OCI-LY1 (cell line): ENCODE measurements around the gene AGBL1.

Experiments
- H2AFZ ChIP-seq: fragments of 200-600 bp; sonication (generic), shearing (Covaris generic); 2 replicates; pipeline ENCODE4 v1.6.0; 2014; ENCODE audit warnings: antibody characterized with exemption, mild to moderate bottlenecking, low read length
- H3F3A ChIP-seq: fragments of 200-600 bp; sonication (generic), shearing (Covaris generic); 2 replicates; pipeline ENCODE4 v1.6.0; 2014; ENCODE audit warnings: mild to moderate bottlenecking, antibody characterized with exemption, low read length, moderate library complexity; ENCODE audit not compliant: insufficient read depth
- H3K27ac ChIP-seq: fragments of 200-600 bp; sonication (generic); 2 replicates; pipeline ENCODE4 v1.5.1; 2014; ENCODE audit warnings: low read length, mixed run types, mild to moderate bottlenecking, low read depth; ENCODE audit not compliant: poor library complexity, severe bottlenecking
- H3K27me3 ChIP-seq: fragments of 200-600 bp; sonication (generic); 2 replicates; pipeline ENCODE4 v1.6.0; 2014; ENCODE audit warnings: antibody characterized with exemption, mild to moderate bottlenecking, low read length, moderate library complexity; ENCODE audit not compliant: insufficient read depth
- H3K36me3 ChIP-seq: fragments of 200-600 bp; sonication (generic); 2 replicates; pipeline ENCODE4 v1.6.1; 2014; ENCODE audit warnings: mild to moderate bottlenecking, antibody characterized with exemption, low read length, moderate library complexity, mixed read lengths; ENCODE audit not compliant: insufficient read depth
- H3K4me1 ChIP-seq: fragments of 200-600 bp; sonication (generic); 2 replicates; pipeline ENCODE4 v1.5.1; 2014; ENCODE audit warnings: mild to moderate bottlenecking, low read length, moderate library complexity; ENCODE audit not compliant: insufficient read depth, severe bottlenecking
- H3K4me2 ChIP-seq: fragments of 200-600 bp; sonication (generic), shearing (Covaris generic); 2 replicates; pipeline ENCODE4 v1.6.1; 2014; ENCODE audit warnings: low read length
- H3K4me3 ChIP-seq: fragments of 200-600 bp; sonication (generic); 2 replicates; pipeline ENCODE4 v1.5.1; 2014; ENCODE audit warnings: low read length, low read depth, mild to moderate bottlenecking, mixed read lengths; ENCODE audit not compliant: poor library complexity, severe bottlenecking
- H3K79me2 ChIP-seq: fragments of 200-600 bp; shearing (Covaris generic); 2 replicates; pipeline ENCODE4 v1.6.1; 2016; ENCODE audit warnings: mixed run types, low read length, mixed read lengths; ENCODE audit not compliant: insufficient read depth
- H3K9ac ChIP-seq: fragments of 200-600 bp; sonication (generic), shearing (Covaris generic); 2 replicates; pipeline ENCODE4 v1.6.1; 2014; ENCODE audit warnings: mild to moderate bottlenecking, low read length, mixed read lengths
- H3K9me2 ChIP-seq: fragments of 200-600 bp; sonication (generic), shearing (Covaris generic); 2 replicates; pipeline ENCODE4 v1.6.1; 2014; ENCODE audit warnings: low read depth, mild to moderate bottlenecking, low read length, mixed read lengths
- H3K9me3 ChIP-seq: fragments of 200-600 bp; shearing (Covaris generic); 2 replicates; pipeline ENCODE4 v1.6.1; 2014; ENCODE audit warnings: low read length, mixed read lengths
- H4K20me1 ChIP-seq: fragments of 200-600 bp; sonication (generic), shearing (Covaris generic); 2 replicates; pipeline ENCODE4 v1.6.0; 2016; ENCODE audit warnings: mild to moderate bottlenecking, low read length; ENCODE audit not compliant: insufficient read depth
- EZH2 ChIP-seq: fragments of 200-600 bp; sonication (generic), shearing (Covaris generic); IDR thresholded peaks from 2 replicates; pipeline ENCODE4 v1.8.0; 2017; ENCODE audit warnings: borderline replicate concordance, mixed run types, mild to moderate bottlenecking, antibody characterized with exemption, low read length, moderate library complexity, mixed read lengths
- TF ChIP-seq, protein P1 (sequence below): fragments of 200-600 bp; sonication (generic), shearing (Covaris generic); IDR thresholded peaks from 2 replicates; pipeline ENCODE4 v1.5.1; 2017; ENCODE audit warnings: mild to moderate bottlenecking, antibody characterized with exemption, low read length, moderate library complexity, mixed read lengths

Gene AGBL1

DNA sequence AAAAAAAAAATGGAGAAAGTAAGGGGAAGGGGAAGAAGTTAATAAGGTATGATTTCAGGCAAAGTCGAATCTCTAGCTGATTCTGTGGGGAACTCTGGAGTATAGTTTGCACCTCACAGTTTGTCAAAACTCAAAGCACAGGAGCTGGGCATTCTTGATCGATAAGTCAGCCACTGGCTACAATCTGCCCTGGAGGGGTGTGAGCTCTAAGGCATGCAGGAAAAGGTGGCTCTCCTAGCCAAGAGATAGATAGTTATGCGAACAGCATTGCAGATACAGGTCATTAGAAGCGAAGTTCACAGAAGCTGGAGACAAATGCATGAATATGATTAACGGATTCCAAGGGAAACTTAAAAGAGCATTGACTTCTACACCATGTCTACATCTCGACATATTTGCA, 952.6 kb downstream of the AGBL1 start:
- Histone ChIP-seq H3K9ac (no peak overlapping the region), H3K4me3 (no peak overlapping the region), H4K20me1 (no peaks in the 10 kb centered on the region), H3K9me3 (no peaks in the 10 kb centered on the region), H3K79me2 (no peaks in the 10 kb centered on the region), H3K9me2 (no peaks in the 10 kb centered on the region), H3F3A (no peaks in the 10 kb centered on the region), H3K4me1 (no peaks in the 10 kb centered on the region), H3K27ac (no peak overlapping the region), H3K27me3 (no peaks in the 10 kb centered on the region), H3K36me3 (no peaks in the 10 kb centered on the region), H2AFZ (no peak overlapping the region), H3K4me2 (no peak overlapping the region)
- TF ChIP-seq EZH2 = no peak
- TF ChIP-seq, protein P1, sequence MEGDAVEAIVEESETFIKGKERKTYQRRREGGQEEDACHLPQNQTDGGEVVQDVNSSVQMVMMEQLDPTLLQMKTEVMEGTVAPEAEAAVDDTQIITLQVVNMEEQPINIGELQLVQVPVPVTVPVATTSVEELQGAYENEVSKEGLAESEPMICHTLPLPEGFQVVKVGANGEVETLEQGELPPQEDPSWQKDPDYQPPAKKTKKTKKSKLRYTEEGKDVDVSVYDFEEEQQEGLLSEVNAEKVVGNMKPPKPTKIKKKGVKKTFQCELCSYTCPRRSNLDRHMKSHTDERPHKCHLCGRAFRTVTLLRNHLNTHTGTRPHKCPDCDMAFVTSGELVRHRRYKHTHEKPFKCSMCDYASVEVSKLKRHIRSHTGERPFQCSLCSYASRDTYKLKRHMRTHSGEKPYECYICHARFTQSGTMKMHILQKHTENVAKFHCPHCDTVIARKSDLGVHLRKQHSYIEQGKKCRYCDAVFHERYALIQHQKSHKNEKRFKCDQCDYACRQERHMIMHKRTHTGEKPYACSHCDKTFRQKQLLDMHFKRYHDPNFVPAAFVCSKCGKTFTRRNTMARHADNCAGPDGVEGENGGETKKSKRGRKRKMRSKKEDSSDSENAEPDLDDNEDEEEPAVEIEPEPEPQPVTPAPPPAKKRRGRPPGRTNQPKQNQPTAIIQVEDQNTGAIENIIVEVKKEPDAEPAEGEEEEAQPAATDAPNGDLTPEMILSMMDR = no peak

DNA sequence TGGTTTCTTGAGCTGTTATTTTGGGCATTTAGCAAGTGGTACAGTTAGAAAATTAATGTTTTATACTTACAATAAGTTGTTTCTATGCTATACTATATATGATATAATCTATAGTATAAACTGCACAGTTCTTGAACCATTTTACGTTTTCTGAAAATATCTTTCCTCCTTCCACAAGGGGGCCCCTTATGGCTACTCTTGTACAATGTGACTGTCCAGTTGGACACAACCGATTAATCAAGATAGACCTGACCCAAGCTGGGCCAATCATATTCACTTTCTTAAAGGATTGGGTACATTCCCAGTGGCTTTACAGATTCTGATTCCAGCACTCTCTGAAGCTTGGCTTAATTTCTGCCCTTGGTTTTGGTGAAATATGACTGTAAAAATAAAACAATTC, 953.4 kb downstream of the AGBL1 start:
- Histone ChIP-seq H3K9ac (no peak overlapping the region), H3K4me3 (no peak overlapping the region), H3K27ac (no peak overlapping the region), H2AFZ (no peak overlapping the region), H3K36me3 (no peaks in the 10 kb centered on the region), H3K27me3 (no peaks in the 10 kb centered on the region), H3K9me2 (no peaks in the 10 kb centered on the region), H3K4me2 (no peak overlapping the region), H3K4me1 (no peaks in the 10 kb centered on the region), H3K9me3 (no peaks in the 10 kb centered on the region), H3F3A (no peaks in the 10 kb centered on the region), H3K79me2 (no peaks in the 10 kb centered on the region), H4K20me1 (no peaks in the 10 kb centered on the region)
- TF ChIP-seq, protein P1 = peak; percentile 21; the same call in 1 of the 2 replicates
- TF ChIP-seq EZH2 = no peak

DNA sequence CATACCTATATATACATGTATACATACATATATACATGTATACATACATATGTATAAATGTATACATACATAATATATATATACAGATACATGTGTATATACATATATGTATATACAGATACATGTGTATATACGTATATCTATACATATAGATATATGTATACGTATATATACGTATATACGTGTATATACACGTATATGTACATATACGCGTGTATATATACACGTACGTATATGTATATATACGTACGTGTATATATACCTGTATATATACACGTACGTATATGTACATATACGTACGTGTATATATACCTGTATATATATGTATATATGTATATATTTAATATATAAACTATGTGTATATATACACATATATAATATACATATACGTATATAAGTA, 955.2 kb downstream of the AGBL1 start:
- Histone ChIP-seq H3K4me2 (no peak overlapping the region), H4K20me1 (no peaks in the 10 kb centered on the region), H3K4me1 (no peaks in the 10 kb centered on the region), H3K36me3 (no peaks in the 10 kb centered on the region), H3K9me2 (no peaks in the 10 kb centered on the region), H3F3A (no peaks in the 10 kb centered on the region), H3K79me2 (no peaks in the 10 kb centered on the region), H3K9me3 (no peaks in the 10 kb centered on the region), H3K4me3 (no peak overlapping the region), H3K27me3 (no peaks in the 10 kb centered on the region), H3K27ac (no peak overlapping the region), H3K9ac (no peak overlapping the region), H2AFZ (no peak overlapping the region)
- no peak for TF ChIP-seq EZH2
- TF ChIP-seq, protein P1 = no peak
